A673 (cell line): ENCODE measurements around the gene SLC16A5. TPM values are rescaled to one million over a fixed set of nuclear protein-coding genes. Genes with fewer than 3 reads are reported as not detected.

Experiments used
- BruUV-seq: library from RNA; stranded (reverse); fragments of 400-500 nt; replicated peaks from 2 replicates; lab custom pipeline; 2021; lab: Mats Ljungman, UMichigan
- CTCF ChIA-PET: fragments of 300-600 bp; sonication (Branson Sonifier 250); formaldehyde crosslinking; loops from one replicate; lab custom pipeline; 2022; ENCODE audit warnings: antibody characterized with exemption; lab: Charles Lee
- POLR2A ChIA-PET: fragments of 300-600 bp; sonication (Branson Sonifier 250); formaldehyde crosslinking; loops from one replicate; lab custom pipeline; 2022; ENCODE audit warnings: antibody characterized with exemption; ENCODE audit not compliant: low non-redundant PET; lab: Charles Lee
- DNase-seq: peaks from one replicate; pipeline ENCODE4 v3.0.0-alpha.2; 2015; ENCODE audit warnings: low spot score
- H3K27ac ChIP-seq: fragments of 200-600 bp; sonication (generic); 2 replicates; pipeline ENCODE4 v1.5.1; 2016; ENCODE audit warnings: mixed run types, low read depth, mild to moderate bottlenecking, mixed read lengths, antibody characterized with exemption, low read length; ENCODE audit not compliant: poor library complexity, severe bottlenecking
- H3K27me3 ChIP-seq: fragments of 200-600 bp; sonication (generic); replicated peaks from 2 replicates; pipeline ENCODE4 v1.6.1; 2017; ENCODE audit warnings: mixed run types, low read depth, mild to moderate bottlenecking, mixed read lengths, antibody characterized with exemption, low read length; ENCODE audit not compliant: insufficient read depth, poor library complexity
- H3K36me3 ChIP-seq: fragments of 200-600 bp; sonication (generic); 2 replicates; pipeline ENCODE4 v1.6.1; 2016; ENCODE audit warnings: mixed run types, mild to moderate bottlenecking, mixed read lengths, antibody characterized with exemption, low read length; ENCODE audit not compliant: insufficient read depth, poor library complexity, severe bottlenecking
- H3K4me1 ChIP-seq: fragments of 200-600 bp; sonication (generic); 2 replicates; pipeline ENCODE4 v1.6.1; 2017; ENCODE audit warnings: mixed run types, mild to moderate bottlenecking, mixed read lengths, antibody characterized with exemption, low read length; ENCODE audit not compliant: insufficient read depth, poor library complexity, severe bottlenecking
- H3K4me3 ChIP-seq: fragments of 200-600 bp; sonication (generic); 2 replicates; pipeline ENCODE4 v1.5.1; 2016; ENCODE audit warnings: low read depth, mixed run types, mild to moderate bottlenecking, mixed read lengths, low read length; ENCODE audit not compliant: poor library complexity, severe bottlenecking
- H3K9me3 ChIP-seq: fragments of 200-600 bp; sonication (generic); 2 replicates; pipeline ENCODE4 v1.6.1; 2016; ENCODE audit warnings: mixed run types, low read depth, mild to moderate bottlenecking, mixed read lengths, antibody characterized with exemption, low read length; ENCODE audit not compliant: poor library complexity, severe bottlenecking
- EZH2 ChIP-seq: fragments of 200-600 bp; sonication (generic); IDR thresholded peaks from 2 replicates; pipeline ENCODE4 v1.6.1; 2017; ENCODE audit warnings: borderline replicate concordance, low read depth, mild to moderate bottlenecking, mixed read lengths, antibody characterized with exemption, low read length; ENCODE audit not compliant: poor library complexity, severe bottlenecking
- intact Hi-C: fragments of 100-400 bp; cut with micrococcal nuclease; formaldehyde crosslinking; loops from one replicate; pipeline ENCODE4 v1.10.0; 2022; ENCODE audit not compliant: unreplicated experiment
- total RNA-seq: library from RNA; stranded (reverse); gene quantifications from 2 replicates; pipeline ENCODE4 v1.2.3, GENCODE V29; 2021
- TF ChIP-seq, protein P1 (sequence below): fragments of 300-800, 200-600 bp; sonication (generic); conservative IDR thresholded peaks from 2 replicates; pipeline ENCODE4 v1.5.1; 2017; ENCODE audit warnings: low read depth, mild to moderate bottlenecking, antibody characterized with exemption, low read length, moderate library complexity, mixed read lengths

The SLC16A5 gene
- total RNA-seq, 1 experiment from 2014 or later: 0.80 TPM

DNA sequence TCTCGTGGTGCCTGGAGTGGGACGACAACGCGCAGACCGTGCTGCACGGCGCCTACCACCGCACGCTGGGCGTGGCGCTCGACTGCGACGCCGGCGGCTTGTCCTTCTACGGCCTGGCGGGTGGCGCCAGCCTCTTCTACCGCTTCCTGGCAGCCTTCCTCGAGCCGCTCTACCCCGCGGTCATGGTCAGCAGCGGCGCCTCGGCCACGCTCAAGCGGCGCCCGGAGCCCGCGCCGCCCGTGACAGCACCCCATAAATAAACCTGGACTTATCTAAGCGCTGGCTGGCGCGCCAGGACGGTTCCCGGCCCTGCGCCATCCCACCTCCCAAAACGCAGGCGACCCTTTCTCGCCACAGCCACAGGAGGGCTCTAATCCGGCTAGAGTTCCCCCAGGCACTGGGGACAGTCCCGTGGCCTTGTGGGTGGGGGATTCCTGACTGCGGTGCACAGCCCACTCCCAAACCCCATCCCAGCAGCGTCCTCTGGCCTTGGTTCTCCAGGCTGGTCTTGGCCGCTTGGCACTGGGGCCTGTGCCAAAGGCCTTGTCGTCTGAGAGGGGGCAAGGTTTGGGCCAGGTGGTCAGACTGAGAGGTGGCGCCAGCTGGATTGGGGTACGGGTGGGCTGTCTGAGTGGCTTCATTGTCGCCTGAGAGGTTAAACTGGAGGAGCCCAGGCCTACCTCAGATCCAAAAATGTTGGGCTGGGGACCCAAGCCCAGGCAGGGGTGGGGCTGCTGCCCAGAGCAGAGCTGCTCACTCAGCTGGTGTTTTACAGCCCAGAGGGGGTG is 10.1 kb upstream of the SLC16A5 start:
- Histone ChIP-seq H3K4me1 (peaks cover 15% of the 10 kb centered on the region), H3K36me3 (no peaks in the 10 kb centered on the region), H3K27ac (no peak overlapping the region), H3K9me3 (no peaks in the 10 kb centered on the region), H3K27me3 (no peaks in the 10 kb centered on the region), H3K4me3 (no peak overlapping the region)
- no TSS peak for BruUV-seq
- no peak for DNase-seq
- ChIA-PET POLR2A (no interaction called here), CTCF (no interaction called here)
- intact Hi-C loops: no loop called here
- no peak for TF ChIP-seq EZH2
- TF ChIP-seq, protein P1, sequence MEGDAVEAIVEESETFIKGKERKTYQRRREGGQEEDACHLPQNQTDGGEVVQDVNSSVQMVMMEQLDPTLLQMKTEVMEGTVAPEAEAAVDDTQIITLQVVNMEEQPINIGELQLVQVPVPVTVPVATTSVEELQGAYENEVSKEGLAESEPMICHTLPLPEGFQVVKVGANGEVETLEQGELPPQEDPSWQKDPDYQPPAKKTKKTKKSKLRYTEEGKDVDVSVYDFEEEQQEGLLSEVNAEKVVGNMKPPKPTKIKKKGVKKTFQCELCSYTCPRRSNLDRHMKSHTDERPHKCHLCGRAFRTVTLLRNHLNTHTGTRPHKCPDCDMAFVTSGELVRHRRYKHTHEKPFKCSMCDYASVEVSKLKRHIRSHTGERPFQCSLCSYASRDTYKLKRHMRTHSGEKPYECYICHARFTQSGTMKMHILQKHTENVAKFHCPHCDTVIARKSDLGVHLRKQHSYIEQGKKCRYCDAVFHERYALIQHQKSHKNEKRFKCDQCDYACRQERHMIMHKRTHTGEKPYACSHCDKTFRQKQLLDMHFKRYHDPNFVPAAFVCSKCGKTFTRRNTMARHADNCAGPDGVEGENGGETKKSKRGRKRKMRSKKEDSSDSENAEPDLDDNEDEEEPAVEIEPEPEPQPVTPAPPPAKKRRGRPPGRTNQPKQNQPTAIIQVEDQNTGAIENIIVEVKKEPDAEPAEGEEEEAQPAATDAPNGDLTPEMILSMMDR: no peak

DNA sequence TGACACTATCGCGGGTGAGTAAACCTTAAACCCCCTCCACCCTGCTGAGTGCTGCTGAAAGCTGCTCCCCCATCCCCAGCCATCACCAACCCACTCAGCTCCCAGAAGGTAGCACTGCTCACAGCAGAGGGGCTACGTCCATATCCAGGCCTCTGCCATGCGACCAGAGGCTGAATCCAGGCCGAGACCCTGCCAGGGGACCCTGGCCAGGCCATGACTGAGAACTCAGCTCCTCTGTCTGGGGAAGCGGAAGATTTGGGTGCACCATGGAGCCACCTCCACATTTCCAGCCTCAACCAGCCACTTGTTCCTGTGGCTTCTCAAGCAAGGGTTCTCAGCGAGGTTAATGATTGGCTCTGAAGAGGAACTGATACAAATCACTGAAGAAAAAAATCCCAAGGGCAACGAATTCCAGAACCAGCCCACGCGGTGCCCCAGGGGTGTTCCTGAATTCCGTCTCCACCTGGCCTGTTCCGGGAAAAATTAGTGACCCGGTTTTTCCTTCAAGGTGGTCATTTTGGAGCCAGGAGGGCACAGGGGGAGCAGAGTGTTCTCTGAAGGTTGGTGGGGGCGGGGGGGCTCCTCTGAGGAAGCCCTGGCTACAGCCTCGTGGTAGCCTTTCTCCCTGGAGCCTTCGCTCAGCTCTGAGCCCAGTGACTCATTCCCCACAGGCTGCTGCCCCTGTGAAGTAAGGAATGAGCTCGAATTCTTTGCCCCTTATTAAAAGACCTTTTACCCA is 9.3 kb upstream of the SLC16A5 start:
- Histone ChIP-seq H3K27me3 (no peaks in the 10 kb centered on the region), H3K36me3 (no peaks in the 10 kb centered on the region), H3K27ac (no peak overlapping the region), H3K4me3 (no peak overlapping the region), H3K9me3 (no peaks in the 10 kb centered on the region), H3K4me1 (peaks cover 15% of the 10 kb centered on the region)
- intact Hi-C loops: no loop called here
- ChIA-PET CTCF (interaction anchor here (0.6 kb wide), 1 partner anchor 18 kb away, joined by 5 read pairs; no protein-coding TSS in a partner anchor), POLR2A (no interaction called here)
- no TSS peak for BruUV-seq
- peak; percentile 29 for DNase-seq
- TF ChIP-seq EZH2: no peak
- TF ChIP-seq, protein P1: no peak

DNA sequence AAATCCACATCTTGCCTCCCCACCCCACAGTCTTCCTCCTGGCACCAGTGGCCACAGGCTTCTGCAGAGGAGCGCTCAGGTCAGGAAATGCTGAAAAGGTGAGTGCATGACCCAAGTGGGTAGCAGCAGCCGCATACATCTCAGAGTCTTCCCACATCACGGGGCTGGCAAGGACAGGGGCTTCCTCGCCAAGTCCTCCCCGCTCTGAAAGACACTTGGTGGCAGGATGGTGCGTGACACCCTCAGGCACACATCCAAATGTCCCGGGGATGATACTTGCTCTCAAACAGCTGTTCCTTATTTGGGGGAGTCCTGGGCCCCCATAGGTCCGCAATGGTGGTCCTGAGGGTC is 8.8 kb upstream of the SLC16A5 start:
- no peaks in the 10 kb centered on the region for H3K27me3 ChIP-seq
- no peaks in the 10 kb centered on the region for H3K36me3 ChIP-seq
- no peak overlapping the region for H3K4me3 ChIP-seq
- TF ChIP-seq, protein P1: no peak
- no peaks in the 10 kb centered on the region for H3K9me3 ChIP-seq
- no peak for DNase-seq
- ChIA-PET POLR2A (no interaction called here), CTCF (interaction anchor here (0.6 kb wide), 1 partner anchor 19 kb away, joined by 5 read pairs; no protein-coding TSS in a partner anchor)
- H3K27ac ChIP-seq: no peak overlapping the region
- BruUV-seq: no TSS peak
- intact Hi-C loops: no loop called here
- peaks cover 15% of the 10 kb centered on the region for H3K4me1 ChIP-seq
